HCT116 (cell line): ENCODE results near the gene TACC2. TPM values are rescaled to one million over a fixed set of nuclear protein-coding genes. Genes with fewer than 3 reads are reported as not detected.

Experiments
- ATAC-seq: fragments of 200-7000 bp; cut with Tn5 transposase; 2 replicates; pipeline ENCODE4 v1.9.1; 2020; ENCODE audit warnings: mild to moderate bottlenecking, moderate library complexity
- BruUV-seq: library from RNA; stranded (reverse); fragments of 400-500 nt; replicated peaks from 2 replicates; lab custom pipeline; 2021; lab: Mats Ljungman, UMichigan
- CTCF ChIA-PET: fragments of 300-600 bp; sonication (Branson Sonifier 250); formaldehyde crosslinking; loops from one replicate; lab custom pipeline; 2021; ENCODE audit warnings: antibody characterized with exemption; lab: Charles Lee
- POLR2A ChIA-PET: fragments of 300-600, 350-600 bp; sonication (Branson Sonifier 250); formaldehyde crosslinking; loops from one replicate; lab custom pipeline; 2021; ENCODE audit warnings: antibody characterized with exemption; lab: Charles Lee
- RAD21 ChIA-PET, 2 experiments: fragments of 300-600 bp; sonication (Branson Sonifier 250); formaldehyde crosslinking; loops; one replicate each; lab custom pipeline; 2023; ENCODE audit warnings: low total read pairs in 2 of 2; ENCODE audit not compliant: uncharacterized antibody in 2 of 2, unreplicated experiment in 2 of 2, low non-redundant PET in 1 of 2; lab: Charles Lee
- DNase-seq: peaks from one replicate; pipeline ENCODE4 v3.0.0-alpha.2; 2010; ENCODE audit warnings: low read depth, low spot score
- H2AFZ ChIP-seq: fragments of 200-600 bp; shearing (Covaris generic), sonication (generic); 2 replicates; pipeline ENCODE4 v1.6.1; 2017; ENCODE audit warnings: low read depth, mixed run types, mixed read lengths, antibody characterized with exemption, low read length; ENCODE audit not compliant: poor library complexity, severe bottlenecking
- H3K27ac ChIP-seq: 2 replicates; pipeline ENCODE4 v1.5.1; 2012; ENCODE audit warnings: low read depth, low read length
- H3K27me3 ChIP-seq: fragments of 200-600 bp; sonication (generic); 2 replicates; pipeline ENCODE4 v1.6.1; 2016; ENCODE audit warnings: mixed run types, low read length, mixed read lengths; ENCODE audit not compliant: insufficient read depth
- H3K36me3 ChIP-seq, 2 experiments: fragments of 200-500 bp in 1 of 2; fragments of 200-600 bp in 1 of 2; sonication (Bioruptor generic) in 1 of 2; sonication (generic) in 1 of 2; 2 replicates each; pipeline versions ENCODE4 v1.5.1 to v1.6.1; 2014 to 2016; ENCODE audit warnings: low read length in 2 of 2, inconsistent platforms in 1 of 2, mixed read lengths in 1 of 2, mixed run types in 1 of 2; ENCODE audit not compliant: insufficient read depth in 2 of 2, control insufficient read depth in 1 of 2
- H3K4me1 ChIP-seq, 2 experiments: fragments of 200-600 bp in 1 of 2; sonication (generic) in 1 of 2; 2 replicates each; pipeline versions ENCODE4 v1.5.1 to v1.6.1; 2012 to 2017; ENCODE audit warnings: low read length in 2 of 2, inconsistent platforms in 1 of 2, mild to moderate bottlenecking in 1 of 2, mixed read lengths in 1 of 2, mixed run types in 1 of 2, moderate library complexity in 1 of 2; ENCODE audit not compliant: insufficient read depth in 2 of 2, control insufficient read depth in 1 of 2
- H3K4me2 ChIP-seq: fragments of 200-600 bp; sonication (generic); 2 replicates; pipeline ENCODE4 v1.6.1; 2017; ENCODE audit warnings: mixed run types, low read length, mixed read lengths
- H3K4me3 ChIP-seq, 2 experiments: fragments of 200-600 bp in 1 of 2; sonication (generic) in 1 of 2; replicated peaks in 1 of 2; 2 replicates each; pipeline ENCODE4 v1.5.1; 2011 to 2016; ENCODE audit warnings: low read length in 2 of 2, control low read depth in 1 of 2, low read depth in 1 of 2, mild to moderate bottlenecking in 1 of 2, mixed read lengths in 1 of 2, mixed run types in 1 of 2
- H3K79me2 ChIP-seq: fragments of 200-600 bp; sonication (generic); 2 replicates; pipeline ENCODE4 v1.6.1; 2017; ENCODE audit warnings: mild to moderate bottlenecking, mixed run types, low read length, moderate library complexity, mixed read lengths; ENCODE audit not compliant: insufficient read depth
- H3K9ac ChIP-seq: fragments of 200-600 bp; sonication (generic); 2 replicates; pipeline ENCODE4 v1.6.1; 2016; ENCODE audit warnings: low read length, mixed read lengths
- H3K9me2 ChIP-seq: fragments of 200-600 bp; sonication (generic), shearing (Covaris generic); 2 replicates; pipeline ENCODE4 v1.6.1; 2017; ENCODE audit warnings: mixed run types, mild to moderate bottlenecking, moderate library complexity; ENCODE audit not compliant: insufficient read depth
- H3K9me3 ChIP-seq, 2 experiments: fragments of 200-500 bp in 1 of 2; fragments of 200-600 bp in 1 of 2; sonication (Bioruptor generic) in 1 of 2; sonication (generic) in 1 of 2; 2 replicates each; pipeline ENCODE4 v1.6.1; 2014 to 2017; ENCODE audit warnings: low read length in 2 of 2, mixed read lengths in 2 of 2, inconsistent platforms in 1 of 2, low read depth in 1 of 2, mild to moderate bottlenecking in 1 of 2, mixed run types in 1 of 2, moderate library complexity in 1 of 2; ENCODE audit not compliant: control insufficient read depth in 1 of 2, insufficient read depth in 1 of 2
- H4K20me1 ChIP-seq: fragments of 200-600 bp; sonication (generic), shearing (Covaris generic); 2 replicates; pipeline ENCODE4 v1.6.1; 2017; ENCODE audit warnings: mixed run types, mild to moderate bottlenecking, moderate library complexity; ENCODE audit not compliant: insufficient read depth
- ATF3 ChIP-seq: IDR thresholded peaks from 2 replicates; pipeline ENCODE4 v1.6.1; 2012
- CBX3 ChIP-seq: IDR thresholded peaks from 2 replicates; pipeline ENCODE4 v1.6.1; 2012; ENCODE audit warnings: low read depth
- EGR1 ChIP-seq: IDR thresholded peaks from 2 replicates; pipeline ENCODE4 v1.6.1; 2012; ENCODE audit warnings: low read depth
- ELF1 ChIP-seq: IDR thresholded peaks from 2 replicates; pipeline ENCODE4 v1.6.1; 2012; ENCODE audit warnings: low read depth, borderline replicate concordance
- EZH2phosphoT487 ChIP-seq: fragments of 200-600 bp; IDR thresholded peaks from 2 replicates; pipeline ENCODE4 v1.6.1; 2018; ENCODE audit warnings: antibody characterized with exemption, borderline replicate concordance
- FOSL1 ChIP-seq: IDR thresholded peaks from 2 replicates; pipeline ENCODE4 v1.6.1; 2012; ENCODE audit warnings: low read depth
- MAX ChIP-seq: IDR thresholded peaks from 2 replicates; pipeline ENCODE4 v1.6.1; 2012
- POLR2A ChIP-seq: IDR thresholded peaks from 2 replicates; pipeline ENCODE4 v1.7.0; 2011; ENCODE audit warnings: borderline replicate concordance; ENCODE audit not compliant: insufficient read depth, insufficient read length; ENCODE audit errors: extremely low read depth
- POLR2AphosphoS5 ChIP-seq: IDR thresholded peaks from 2 replicates; pipeline ENCODE4 v1.6.1; 2011; ENCODE audit warnings: mild to moderate bottlenecking, low read depth, low read length, moderate library complexity
- REST ChIP-seq: IDR thresholded peaks from 2 replicates; pipeline ENCODE4 v1.6.1; 2012; ENCODE audit warnings: low read depth
- SIN3A ChIP-seq: IDR thresholded peaks from 2 replicates; pipeline ENCODE4 v1.6.1; 2012; ENCODE audit warnings: low read depth
- SP1 ChIP-seq: IDR thresholded peaks from 2 replicates; pipeline ENCODE4 v1.6.1; 2012; ENCODE audit warnings: low read depth
- SRF ChIP-seq: IDR thresholded peaks from 2 replicates; pipeline ENCODE4 v1.6.1; 2012; ENCODE audit warnings: low read depth
- TCF7L2 ChIP-seq: IDR thresholded peaks from 2 replicates; pipeline ENCODE4 v1.7.0; 2011; ENCODE audit warnings: borderline replicate concordance, inconsistent platforms; ENCODE audit not compliant: insufficient read depth, insufficient read length; ENCODE audit errors: extremely low read depth
- YY1 ChIP-seq: IDR thresholded peaks from 2 replicates; pipeline ENCODE4 v1.6.1; 2011; ENCODE audit warnings: low read length, low read depth, moderate library complexity, mild to moderate bottlenecking; ENCODE audit not compliant: insufficient replicate concordance; ENCODE audit errors: extremely low read depth
- ZBTB33 ChIP-seq: IDR thresholded peaks from 2 replicates; pipeline ENCODE4 v1.6.1; 2011; ENCODE audit warnings: mild to moderate bottlenecking, low read length, moderate library complexity; ENCODE audit not compliant: insufficient replicate concordance; ENCODE audit errors: extremely low read depth
- ZFX ChIP-seq: fragments of 450-650 bp; IDR thresholded peaks from 2 replicates; pipeline ENCODE4 v1.6.1; 2017
- ZNF274 ChIP-seq: fragments of 200-500 bp; sonication (Bioruptor generic); IDR thresholded peaks from 2 replicates; pipeline ENCODE4 v1.6.1; 2014; ENCODE audit warnings: mild to moderate bottlenecking, low read depth, low read length, inconsistent platforms
- intact Hi-C: fragments of 100-400 bp; cut with micrococcal nuclease; formaldehyde crosslinking; loops from 2 replicates; pipeline ENCODE4 v1.10.0; 2022
- total RNA-seq: library from RNA; stranded (reverse); gene quantifications from one replicate; pipeline ENCODE4 v1.2.1, GENCODE V29; 2021; ENCODE audit not compliant: unreplicated experiment

Gene TACC2
- total RNA-seq, 1 experiment from 2014 or later = 38.6 TPM

GRCh38 chr10:122154031-122154544 lies 165.1 kb downstream of the TACC2 start (continued):
- TF ChIP-seq REST (no peak), EGR1 (no peak), ELF1 (no peak), SP1 (no peak), ZFX (no peak)
- TF ChIP-seq, all 23 proteins: peak for 0

GRCh38 chr10:122154545-122155366 lies 165.8 kb downstream of the TACC2 start:
- H2AFZ ChIP-seq = no peak overlapping the region
- ChIA-PET CTCF (no interaction called here), RAD21 (no interaction called here), POLR2A (no interaction called here)
- H3K9me3 ChIP-seq = no peaks in the 10 kb centered on the region
- no peaks in the 10 kb centered on the region for H3K9me2 ChIP-seq
- no peak overlapping the region for H3K4me2 ChIP-seq
- no peaks in the 10 kb centered on the region for H3K27me3 ChIP-seq
- intact Hi-C loops = no loop called here
- no TSS peak for BruUV-seq
- no peak overlapping the region for H3K4me3 ChIP-seq
- no peak for DNase-seq
- H3K4me1 ChIP-seq = no peaks in the 10 kb centered on the region
- no peaks in the 10 kb centered on the region for H3K36me3 ChIP-seq
- TF ChIP-seq SRF = no peak
- TF ChIP-seq ZNF274 = no peak
- TF ChIP-seq ELF1 = no peak
- TF ChIP-seq YY1 = no peak
- no peak for TF ChIP-seq ATF3
- TF ChIP-seq TCF7L2 = no peak
- TF ChIP-seq POLR2AphosphoS5 = no peak
- no peak for TF ChIP-seq EGR1
- TF ChIP-seq FOSL1 = no peak
- no peak for TF ChIP-seq CBX3
- TF ChIP-seq MAX = no peak
- no peak for TF ChIP-seq POLR2A
- no peak for TF ChIP-seq EZH2phosphoT487
- no peak for TF ChIP-seq ZFX
- no peak for TF ChIP-seq ZBTB33
- TF ChIP-seq SIN3A = no peak
- H3K9ac ChIP-seq = no peak overlapping the region
- no peak for ATAC-seq
- no peaks in the 10 kb centered on the region for H3K79me2 ChIP-seq
- H3K27ac ChIP-seq = no peak overlapping the region
- H4K20me1 ChIP-seq = no peaks in the 10 kb centered on the region
